Panc1 (cell line): ENCODE results near the gene LATS1.

Experiments used
- POLR2AphosphoS5 ChIP-seq: IDR thresholded peaks from 2 replicates; pipeline ENCODE4 v1.6.1; 2012; ENCODE audit warnings: mild to moderate bottlenecking, low read depth, low read length, moderate library complexity
- SIN3A ChIP-seq: IDR thresholded peaks from 2 replicates; pipeline ENCODE4 v1.6.1; 2012; ENCODE audit warnings: low read depth, mild to moderate bottlenecking, low read length, moderate library complexity, borderline replicate concordance; ENCODE audit not compliant: insufficient read depth
- TCF7L2 ChIP-seq: IDR thresholded peaks from 2 replicates; pipeline ENCODE4 v1.6.1; 2011; ENCODE audit warnings: mild to moderate bottlenecking, low read depth, low read length, inconsistent platforms
- TF ChIP-seq, protein P1 (sequence below): fragments of 450-650 bp; IDR thresholded peaks from 2 replicates; pipeline ENCODE4 v1.5.1; 2017; ENCODE audit warnings: mild to moderate bottlenecking
- TF ChIP-seq, protein P2 (sequence below), 2 experiments: IDR thresholded peaks; 2 replicates each; pipeline ENCODE4 v1.6.1; 2011 to 2012; ENCODE audit warnings: low read depth in 2 of 2, control low read depth in 1 of 2, low read length in 1 of 2, mild to moderate bottlenecking in 1 of 2, moderate library complexity in 1 of 2; ENCODE audit not compliant: insufficient read depth in 1 of 2

DNA sequence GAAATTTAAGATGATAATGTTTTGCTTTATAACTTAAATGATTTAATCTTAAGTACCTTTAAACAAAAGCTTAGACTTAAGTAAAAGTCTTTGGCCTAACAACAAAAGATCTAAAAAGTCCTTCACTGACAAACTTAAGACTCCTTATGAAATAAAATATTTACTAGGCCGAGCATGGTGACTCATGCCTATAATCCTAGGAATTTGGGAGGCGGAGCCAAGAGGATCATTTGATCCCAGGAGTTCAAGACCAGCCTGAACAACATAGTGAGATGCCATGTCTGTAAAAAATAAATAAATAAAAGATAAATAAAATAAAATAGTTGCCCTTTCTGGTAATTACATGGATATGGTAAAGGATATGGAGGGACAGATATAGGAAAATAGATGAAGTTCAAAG lies 81.8 kb downstream of the LATS1 start:
- TF ChIP-seq, protein P1, sequence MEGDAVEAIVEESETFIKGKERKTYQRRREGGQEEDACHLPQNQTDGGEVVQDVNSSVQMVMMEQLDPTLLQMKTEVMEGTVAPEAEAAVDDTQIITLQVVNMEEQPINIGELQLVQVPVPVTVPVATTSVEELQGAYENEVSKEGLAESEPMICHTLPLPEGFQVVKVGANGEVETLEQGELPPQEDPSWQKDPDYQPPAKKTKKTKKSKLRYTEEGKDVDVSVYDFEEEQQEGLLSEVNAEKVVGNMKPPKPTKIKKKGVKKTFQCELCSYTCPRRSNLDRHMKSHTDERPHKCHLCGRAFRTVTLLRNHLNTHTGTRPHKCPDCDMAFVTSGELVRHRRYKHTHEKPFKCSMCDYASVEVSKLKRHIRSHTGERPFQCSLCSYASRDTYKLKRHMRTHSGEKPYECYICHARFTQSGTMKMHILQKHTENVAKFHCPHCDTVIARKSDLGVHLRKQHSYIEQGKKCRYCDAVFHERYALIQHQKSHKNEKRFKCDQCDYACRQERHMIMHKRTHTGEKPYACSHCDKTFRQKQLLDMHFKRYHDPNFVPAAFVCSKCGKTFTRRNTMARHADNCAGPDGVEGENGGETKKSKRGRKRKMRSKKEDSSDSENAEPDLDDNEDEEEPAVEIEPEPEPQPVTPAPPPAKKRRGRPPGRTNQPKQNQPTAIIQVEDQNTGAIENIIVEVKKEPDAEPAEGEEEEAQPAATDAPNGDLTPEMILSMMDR = no peak
- TF ChIP-seq, protein P2, sequence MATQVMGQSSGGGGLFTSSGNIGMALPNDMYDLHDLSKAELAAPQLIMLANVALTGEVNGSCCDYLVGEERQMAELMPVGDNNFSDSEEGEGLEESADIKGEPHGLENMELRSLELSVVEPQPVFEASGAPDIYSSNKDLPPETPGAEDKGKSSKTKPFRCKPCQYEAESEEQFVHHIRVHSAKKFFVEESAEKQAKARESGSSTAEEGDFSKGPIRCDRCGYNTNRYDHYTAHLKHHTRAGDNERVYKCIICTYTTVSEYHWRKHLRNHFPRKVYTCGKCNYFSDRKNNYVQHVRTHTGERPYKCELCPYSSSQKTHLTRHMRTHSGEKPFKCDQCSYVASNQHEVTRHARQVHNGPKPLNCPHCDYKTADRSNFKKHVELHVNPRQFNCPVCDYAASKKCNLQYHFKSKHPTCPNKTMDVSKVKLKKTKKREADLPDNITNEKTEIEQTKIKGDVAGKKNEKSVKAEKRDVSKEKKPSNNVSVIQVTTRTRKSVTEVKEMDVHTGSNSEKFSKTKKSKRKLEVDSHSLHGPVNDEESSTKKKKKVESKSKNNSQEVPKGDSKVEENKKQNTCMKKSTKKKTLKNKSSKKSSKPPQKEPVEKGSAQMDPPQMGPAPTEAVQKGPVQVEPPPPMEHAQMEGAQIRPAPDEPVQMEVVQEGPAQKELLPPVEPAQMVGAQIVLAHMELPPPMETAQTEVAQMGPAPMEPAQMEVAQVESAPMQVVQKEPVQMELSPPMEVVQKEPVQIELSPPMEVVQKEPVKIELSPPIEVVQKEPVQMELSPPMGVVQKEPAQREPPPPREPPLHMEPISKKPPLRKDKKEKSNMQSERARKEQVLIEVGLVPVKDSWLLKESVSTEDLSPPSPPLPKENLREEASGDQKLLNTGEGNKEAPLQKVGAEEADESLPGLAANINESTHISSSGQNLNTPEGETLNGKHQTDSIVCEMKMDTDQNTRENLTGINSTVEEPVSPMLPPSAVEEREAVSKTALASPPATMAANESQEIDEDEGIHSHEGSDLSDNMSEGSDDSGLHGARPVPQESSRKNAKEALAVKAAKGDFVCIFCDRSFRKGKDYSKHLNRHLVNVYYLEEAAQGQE (IDR thresholded peaks at IDR 0.05; ENCODE audit: insufficient read depth in 1 of 2, low read depth in 2 of 2, low read length in 1 of 2) = no peak
- no peak for TF ChIP-seq POLR2AphosphoS5
- no peak for TF ChIP-seq TCF7L2
- TF ChIP-seq SIN3A = no peak
